HG03520 (cell line): Measurements from ENCODE around the gene RSPH6A.

Experiments used
- ATAC-seq: cut with Tn5 transposase; IDR thresholded peaks from one replicate; pipeline ENCODE4 v1.9.1; 2021; ENCODE audit warnings: mild to moderate bottlenecking, moderate library complexity; ENCODE audit not compliant: unreplicated experiment

The RSPH6A gene

GRCh38 chr19:45814851-45815480 is at the start of gene RSPH6A:
Gene RSPH6A (minus strand): TSS chr19:45815308. CDS start chr19:45815176, 132 bp downstream.
- ATAC-seq, result no peak

DNA sequence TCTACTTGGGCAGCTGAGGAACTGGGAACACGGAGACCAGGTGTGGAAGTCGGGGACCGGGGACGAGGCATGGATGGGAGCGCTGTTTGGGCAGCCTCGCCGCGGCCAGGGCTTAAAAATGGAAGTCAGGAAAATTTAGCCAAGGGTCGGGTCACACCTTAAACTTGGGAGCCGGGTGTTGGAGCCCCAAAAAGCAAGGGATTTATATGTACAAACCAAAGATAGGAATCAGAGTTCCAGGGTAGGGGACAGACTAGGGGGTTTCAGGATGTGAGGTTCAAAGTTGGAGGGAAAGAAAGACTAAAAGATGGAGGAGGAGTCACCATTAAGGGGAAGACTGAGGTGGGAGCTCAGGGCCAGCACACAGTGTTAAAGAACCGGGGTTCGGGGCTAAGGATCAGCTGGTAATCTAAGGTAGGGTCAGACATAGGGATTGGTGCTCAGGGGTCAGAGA is 49.5 kb upstream of the RSPH6A start:
- ATAC-seq, result no peak

- ATAC-seq, result no peak
These were observed 48.9 kb upstream of the RSPH6A start, which contains the start of gene FOXA3 for GRCh38 chr19:45863840-45864628. Gene FOXA3 (plus strand): TSS chr19:45864326. CDS start chr19:45864457, 131 bp downstream.

DNA sequence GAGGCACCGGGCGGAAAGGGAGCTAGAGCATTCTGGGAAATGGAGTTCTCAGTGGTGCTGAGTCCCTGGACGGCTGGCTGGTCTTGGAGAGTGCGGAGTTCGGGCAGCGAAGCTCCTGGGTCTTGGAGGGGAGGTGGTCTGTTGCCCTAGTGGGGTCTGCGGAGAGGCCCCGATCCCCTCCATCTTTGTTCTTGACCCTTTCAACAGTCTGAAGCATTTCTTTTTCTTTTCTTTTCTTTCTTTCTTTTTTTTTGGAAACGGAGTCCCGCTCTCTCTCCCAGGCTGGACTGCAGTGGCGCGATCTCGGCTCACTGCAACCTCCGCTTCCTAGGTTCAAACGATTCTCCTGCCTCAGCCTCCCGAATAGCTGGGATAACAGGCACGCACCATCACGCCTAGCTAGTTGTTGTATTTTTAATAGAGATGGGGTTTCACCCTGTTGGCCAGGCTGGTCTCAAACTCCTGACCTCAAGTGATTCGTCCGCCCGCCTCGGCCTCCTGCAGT is 48.3 kb upstream of the RSPH6A start:
- ATAC-seq, result no peak

DNA sequence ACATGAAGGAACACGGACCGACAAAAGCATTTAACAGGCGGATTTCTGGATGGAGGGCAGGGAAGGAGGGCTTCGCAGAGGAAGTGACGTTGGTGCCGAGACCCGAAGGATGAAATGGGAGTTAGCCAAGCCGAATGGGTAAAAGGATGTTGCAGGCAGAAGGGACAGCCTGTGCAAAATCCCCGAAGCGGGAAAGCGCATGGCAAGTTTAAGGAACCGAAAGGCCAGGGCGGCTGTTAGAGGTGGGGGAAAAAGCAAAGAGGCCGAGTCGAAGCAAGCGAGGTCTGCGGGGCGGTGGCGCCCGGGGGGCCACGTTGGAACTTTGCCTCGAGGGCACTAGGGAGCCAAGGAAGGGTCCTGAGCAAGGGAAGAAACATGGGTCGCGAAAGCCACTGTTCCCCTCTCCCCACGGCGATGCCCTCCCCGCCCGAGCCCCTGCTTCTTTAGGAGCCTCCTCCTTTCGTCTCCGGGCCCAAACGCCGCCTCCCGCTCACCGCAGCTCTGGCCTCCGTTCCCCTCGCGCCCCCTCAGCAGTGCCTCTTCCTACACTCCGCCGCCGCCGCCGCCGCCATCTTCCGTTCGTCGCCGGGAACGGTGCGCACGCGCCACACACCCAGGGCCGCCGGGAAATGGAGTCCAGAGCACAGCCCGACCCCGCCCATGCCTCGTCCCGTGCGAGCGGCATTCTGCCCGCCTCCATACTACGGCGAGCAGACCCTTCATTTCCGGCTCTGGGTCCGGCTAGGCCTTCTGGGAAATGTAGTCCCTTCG is 47.6 kb upstream of the RSPH6A start, which contains the start of gene SYMPK:
Gene SYMPK, minus strand, starts transcription at position 584 of the 771 bp plus-strand sequence. CDS start 8,652 bp downstream, outside the sequence.
- peak; percentile 93 for ATAC-seq

- no peak for ATAC-seq
These were observed 47.1 kb upstream of the RSPH6A start for GRCh38 chr19:45862271-45862563.

DNA sequence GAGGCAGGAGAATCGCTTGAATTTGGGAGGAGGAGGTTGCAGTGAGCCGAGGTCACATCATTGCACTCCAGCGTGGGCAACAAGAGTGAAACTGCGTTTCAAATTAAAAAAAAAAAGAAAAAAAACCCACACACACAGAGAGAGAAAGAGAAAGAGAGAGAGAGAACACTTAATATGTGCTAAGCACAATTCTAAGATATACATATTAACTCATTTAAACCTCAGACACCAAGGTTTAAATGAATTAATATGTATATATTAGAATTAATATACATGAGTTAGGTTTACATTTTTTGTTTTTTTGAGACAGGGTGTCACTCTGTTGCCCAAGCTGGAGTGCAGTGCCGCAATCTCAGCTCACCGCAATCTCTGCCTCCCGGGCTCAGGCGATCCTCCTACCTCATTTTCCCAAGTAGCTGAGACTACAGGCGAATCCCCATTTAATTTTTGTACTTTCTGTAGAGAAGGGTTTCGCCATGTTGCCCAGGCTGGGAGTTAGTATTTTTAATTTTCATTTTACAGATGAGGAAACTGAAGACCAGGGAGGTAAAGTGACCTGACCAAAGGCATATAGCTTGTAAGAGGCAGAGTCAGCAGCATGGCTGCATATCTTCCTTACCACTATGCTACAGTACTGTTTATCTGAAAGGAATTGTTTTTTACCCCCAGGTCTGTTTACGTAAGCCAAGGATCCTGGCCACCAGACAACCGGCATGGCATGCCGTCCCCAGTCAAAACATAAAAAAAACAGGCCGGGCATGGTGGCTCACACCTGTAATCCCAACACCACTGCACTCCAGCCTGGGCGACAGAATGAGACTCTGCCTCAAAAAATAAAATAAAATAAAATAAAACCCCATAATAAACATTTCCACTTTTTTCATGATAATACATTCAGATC is 45.5 kb upstream of the RSPH6A start:
- ATAC-seq, result no peak

DNA sequence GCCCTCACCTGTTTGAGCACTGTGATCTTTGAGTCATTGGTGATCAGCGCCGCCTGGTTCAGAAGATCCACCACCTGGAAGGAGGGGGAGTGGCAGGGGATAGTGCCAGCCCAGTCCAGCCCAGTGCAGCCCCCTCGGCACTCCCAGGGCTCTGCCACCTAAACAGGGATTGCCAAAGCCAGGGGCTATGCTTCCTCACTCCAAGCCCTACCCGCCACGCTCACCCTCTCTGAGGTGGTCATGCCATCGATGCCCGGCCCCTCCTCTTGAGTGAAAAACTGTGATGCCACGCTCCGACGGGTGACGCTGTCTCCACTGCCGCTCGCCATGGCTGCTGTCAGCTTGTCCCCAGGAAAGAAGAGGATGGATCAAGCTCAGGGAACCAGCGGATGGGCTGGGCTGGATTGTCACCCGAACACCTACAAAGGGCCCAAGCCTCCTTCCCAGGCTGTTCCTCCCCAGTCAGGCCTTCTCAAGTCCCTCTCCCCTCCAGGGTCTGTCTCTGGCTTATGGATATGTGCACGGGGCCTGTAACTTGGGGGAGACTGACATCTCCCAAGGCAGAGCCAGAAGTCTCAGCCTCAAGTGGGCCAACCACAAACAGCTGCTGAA is 39.2 kb upstream of the RSPH6A start:
- no peak for ATAC-seq

GRCh38 chr19:45852983-45853382 is 37.9 kb upstream of the RSPH6A start:
- no peak for ATAC-seq

DNA sequence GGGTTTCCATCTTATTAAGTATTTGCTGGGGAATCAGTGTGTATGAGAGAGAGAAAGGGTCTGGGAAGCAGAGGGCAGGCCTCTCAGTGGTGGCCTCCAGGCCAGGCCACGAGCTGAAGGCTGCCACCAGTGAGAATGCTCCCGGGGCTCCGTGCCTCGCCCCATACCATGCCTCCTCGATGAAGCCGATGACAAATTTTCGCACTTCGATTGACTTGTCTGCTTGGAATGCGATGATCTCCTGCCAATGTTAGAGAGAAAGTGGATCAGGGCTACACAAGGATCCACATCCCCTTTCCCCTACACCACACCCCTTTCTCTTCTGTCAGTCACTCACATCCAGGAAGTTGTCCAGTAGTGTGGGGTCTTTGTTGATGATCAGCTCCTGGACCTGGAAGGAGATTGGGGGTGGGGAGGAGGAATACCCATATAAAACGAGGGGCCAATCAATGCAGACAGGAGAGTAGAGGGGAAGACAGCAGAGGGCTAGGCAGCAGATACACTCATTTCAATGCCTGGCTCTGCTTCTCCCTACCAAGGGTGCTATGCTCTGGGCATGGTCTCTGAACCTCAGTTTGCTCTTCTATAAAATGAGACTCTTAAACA is 37.1 kb upstream of the RSPH6A start:
- ATAC-seq, result no peak

DNA sequence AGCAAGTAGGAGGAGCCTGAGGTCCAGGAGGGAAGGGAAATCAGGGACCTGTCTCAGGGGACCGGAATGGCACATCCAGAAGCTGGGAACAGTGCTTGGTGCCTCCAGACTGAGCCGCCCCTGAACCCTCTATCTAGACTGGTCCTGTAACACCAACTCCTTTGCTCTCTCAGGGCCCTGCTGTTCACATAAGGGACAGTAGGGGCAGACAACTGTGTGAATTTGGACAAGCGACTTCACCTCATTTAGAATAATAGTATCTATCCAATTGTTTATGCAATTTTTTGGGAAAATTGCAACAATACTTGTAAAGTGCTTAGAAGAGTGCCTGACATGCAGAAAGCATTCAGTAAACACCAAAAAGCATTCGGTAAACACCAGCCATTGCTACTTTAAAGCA is 33.8 kb upstream of the RSPH6A start:
- ATAC-seq, result no peak

GRCh38 chr19:45847663-45848062 is 32.6 kb upstream of the RSPH6A start:
- ATAC-seq, result no peak

- ATAC-seq, result no peak
These were observed 27.1 kb upstream of the RSPH6A start for GRCh38 chr19:45842198-45842597.

GRCh38 chr19:45834970-45835369 is 19.9 kb upstream of the RSPH6A start:
- no peak for ATAC-seq

DNA sequence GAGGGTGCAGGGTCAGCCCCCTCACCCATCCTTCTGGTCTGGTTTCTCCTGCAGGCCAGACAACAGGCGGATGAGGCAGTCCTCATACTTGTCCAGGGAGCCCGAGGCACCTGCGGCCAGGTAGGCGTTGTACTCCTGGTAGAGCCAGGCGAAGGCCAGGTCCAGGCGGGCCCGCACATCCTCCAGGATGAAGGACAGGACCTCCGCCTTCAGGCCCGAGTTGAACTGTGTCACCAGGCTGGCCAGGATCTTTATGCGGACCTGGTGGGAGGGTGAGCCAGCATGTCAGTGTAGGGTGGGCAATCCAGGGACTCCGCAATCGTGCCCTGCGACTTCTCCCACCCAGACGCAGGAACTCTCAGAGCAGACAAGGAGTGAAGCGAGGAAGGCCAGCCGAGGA is 13.8 kb upstream of the RSPH6A start:
- ATAC-seq, result no peak

GRCh38 chr19:45828523-45828922 is 13.4 kb upstream of the RSPH6A start:
- ATAC-seq, result no peak

- ATAC-seq, result no peak
These were observed 12.5 kb upstream of the RSPH6A start for GRCh38 chr19:45827459-45828093.

GRCh38 chr19:45826934-45827333 is 11.8 kb upstream of the RSPH6A start:
- no peak for ATAC-seq
